GM12891 (cell line): Measurements from ENCODE around the gene AKR1D1.

Source experiments
- PAX5 ChIP-seq: IDR thresholded peaks from 2 replicates; pipeline ENCODE4 v1.6.1; 2011; ENCODE audit warnings: low read length, moderate library complexity, mild to moderate bottlenecking; ENCODE audit not compliant: insufficient read depth, severe bottlenecking
- POLR2A ChIP-seq: IDR thresholded peaks from 2 replicates; pipeline ENCODE4 v1.6.1; 2011; ENCODE audit warnings: low read depth, low read length, control low read depth
- POLR2AphosphoS5 ChIP-seq: IDR thresholded peaks from 2 replicates; pipeline ENCODE4 v1.6.1; 2011; ENCODE audit warnings: low read depth, low read length, control low read depth
- POU2F2 ChIP-seq: IDR thresholded peaks from 2 replicates; pipeline ENCODE4 v1.6.1; 2011; ENCODE audit warnings: low read depth, mild to moderate bottlenecking, control low read depth, low read length, moderate library complexity
- SPI1 ChIP-seq: IDR thresholded peaks from 2 replicates; pipeline ENCODE4 v1.6.1; 2011; ENCODE audit warnings: low read depth, low read length, control low read depth
- TAF1 ChIP-seq: IDR thresholded peaks from 2 replicates; pipeline ENCODE4 v1.6.1; 2011; ENCODE audit warnings: low read depth, low read length, control low read depth

DNA sequence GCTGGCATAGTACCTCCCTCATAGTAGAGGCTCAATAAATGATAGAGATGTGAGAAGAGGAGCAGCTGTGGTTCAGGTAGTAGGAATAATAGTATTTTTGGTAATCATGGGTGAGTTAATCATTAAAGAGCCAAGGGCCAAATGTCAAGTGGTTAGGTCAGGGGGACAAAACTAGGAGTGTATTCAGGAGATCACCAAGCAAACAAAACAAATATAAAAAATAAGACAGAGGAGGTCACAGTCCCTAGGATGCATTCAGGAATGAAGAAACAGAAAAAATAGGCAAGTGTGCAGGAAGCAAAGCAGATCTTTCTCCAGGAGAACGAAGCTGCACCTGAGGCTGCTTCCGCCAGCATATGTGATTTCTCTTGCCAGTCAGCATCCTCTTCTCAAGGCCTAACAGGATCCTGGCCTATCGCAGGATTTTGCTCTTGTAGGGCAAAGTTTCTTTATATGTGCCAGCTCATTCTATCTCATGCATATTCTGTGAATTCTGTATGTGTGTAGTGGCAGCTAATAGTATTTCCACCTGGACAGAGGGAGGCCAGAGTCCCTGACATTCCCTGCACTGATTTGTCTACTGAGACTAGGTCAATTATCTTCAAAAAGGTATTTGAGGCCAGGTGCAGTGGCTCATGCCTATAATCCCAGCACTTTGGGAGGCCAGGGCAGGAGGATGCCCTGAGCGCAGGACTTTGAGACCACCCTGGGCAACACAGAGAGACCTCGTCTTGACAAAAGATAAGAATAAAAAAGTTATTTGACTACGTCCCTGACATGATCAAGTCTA lies 82.7 kb downstream of the AKR1D1 start:
- TF ChIP-seq SPI1: no peak
- TF ChIP-seq POLR2AphosphoS5: no peak
- no peak for TF ChIP-seq POLR2A
- no peak for TF ChIP-seq TAF1
- no peak for TF ChIP-seq PAX5
- no peak for TF ChIP-seq POU2F2
